Fibroblast of mammary gland (primary cell): ENCODE measurements around the gene CTNNA3.

Experiments
- DNase-seq: peaks from one replicate; pipeline ENCODE4 v3.0.0-alpha.2; 2010; ENCODE audit warnings: low read depth
- H3K4me3 ChIP-seq: 2 replicates; pipeline ENCODE4 v1.5.1; 2011; ENCODE audit warnings: low read depth, mild to moderate bottlenecking, low read length, moderate library complexity; ENCODE audit not compliant: control insufficient read depth
- TF ChIP-seq, protein P1 (sequence below): conservative IDR thresholded peaks from 2 replicates; pipeline ENCODE4 v1.5.1; 2011; ENCODE audit warnings: low read depth, low read length, inconsistent platforms; ENCODE audit not compliant: control insufficient read depth, insufficient read depth

The CTNNA3 gene

DNA sequence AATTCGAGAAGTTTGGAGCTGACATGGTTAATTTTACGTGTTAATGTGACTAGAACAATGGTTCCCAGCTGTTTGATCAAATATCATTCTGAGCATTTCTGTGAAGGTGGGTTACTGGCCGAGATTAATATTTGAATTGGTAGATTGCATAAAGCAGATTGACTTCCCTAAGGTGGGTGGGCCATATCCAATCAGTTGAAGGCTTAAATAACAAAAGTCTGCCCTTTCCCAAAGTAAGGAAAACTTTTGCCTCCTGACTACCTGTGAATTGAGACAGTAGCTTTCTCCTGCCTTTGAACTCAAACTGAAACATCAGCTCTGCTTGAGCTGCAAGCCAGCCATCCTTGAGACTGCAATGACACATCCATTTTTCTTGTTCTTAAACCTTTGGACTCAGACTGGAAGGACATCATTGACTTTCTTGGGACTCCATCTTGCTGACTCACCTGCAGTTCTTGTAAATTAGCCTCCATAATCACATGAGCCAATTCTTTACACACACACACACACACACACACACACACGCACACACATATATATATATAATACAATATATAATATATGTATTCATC, 833.2 kb downstream of the CTNNA3 start:
- DNase-seq, result no peak
- TF ChIP-seq, protein P1, sequence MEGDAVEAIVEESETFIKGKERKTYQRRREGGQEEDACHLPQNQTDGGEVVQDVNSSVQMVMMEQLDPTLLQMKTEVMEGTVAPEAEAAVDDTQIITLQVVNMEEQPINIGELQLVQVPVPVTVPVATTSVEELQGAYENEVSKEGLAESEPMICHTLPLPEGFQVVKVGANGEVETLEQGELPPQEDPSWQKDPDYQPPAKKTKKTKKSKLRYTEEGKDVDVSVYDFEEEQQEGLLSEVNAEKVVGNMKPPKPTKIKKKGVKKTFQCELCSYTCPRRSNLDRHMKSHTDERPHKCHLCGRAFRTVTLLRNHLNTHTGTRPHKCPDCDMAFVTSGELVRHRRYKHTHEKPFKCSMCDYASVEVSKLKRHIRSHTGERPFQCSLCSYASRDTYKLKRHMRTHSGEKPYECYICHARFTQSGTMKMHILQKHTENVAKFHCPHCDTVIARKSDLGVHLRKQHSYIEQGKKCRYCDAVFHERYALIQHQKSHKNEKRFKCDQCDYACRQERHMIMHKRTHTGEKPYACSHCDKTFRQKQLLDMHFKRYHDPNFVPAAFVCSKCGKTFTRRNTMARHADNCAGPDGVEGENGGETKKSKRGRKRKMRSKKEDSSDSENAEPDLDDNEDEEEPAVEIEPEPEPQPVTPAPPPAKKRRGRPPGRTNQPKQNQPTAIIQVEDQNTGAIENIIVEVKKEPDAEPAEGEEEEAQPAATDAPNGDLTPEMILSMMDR, result no peak
- H3K4me3 ChIP-seq, result no peak overlapping the region

DNA sequence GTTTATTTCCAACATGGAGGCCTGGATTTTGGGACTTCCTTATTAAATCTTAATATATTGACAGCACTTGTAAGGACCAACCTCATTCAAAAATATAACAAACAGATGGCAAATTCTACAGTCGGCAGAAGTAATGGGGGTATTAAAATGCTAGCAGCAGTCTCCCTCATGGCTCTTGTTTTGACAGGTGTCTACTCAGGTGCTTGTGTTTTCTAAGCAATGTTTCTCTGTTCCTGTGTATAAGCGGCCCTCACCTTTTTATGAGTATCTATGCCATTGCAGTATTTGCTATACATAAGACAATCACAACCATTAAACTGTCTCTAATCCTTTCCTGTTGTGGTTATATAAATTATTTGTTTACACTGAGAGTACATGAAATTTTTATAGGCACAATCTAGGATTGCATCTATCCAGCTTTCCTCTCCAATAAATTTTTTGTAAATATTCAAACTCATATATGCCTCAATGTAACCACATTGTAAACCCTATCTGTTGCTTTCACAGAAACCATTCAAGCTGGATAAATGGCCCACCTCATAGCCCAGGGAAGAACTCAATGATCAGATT, 835.5 kb downstream of the CTNNA3 start:
- no peak for DNase-seq
- H3K4me3 ChIP-seq, result no peak overlapping the region
- TF ChIP-seq, protein P1, result no peak

DNA sequence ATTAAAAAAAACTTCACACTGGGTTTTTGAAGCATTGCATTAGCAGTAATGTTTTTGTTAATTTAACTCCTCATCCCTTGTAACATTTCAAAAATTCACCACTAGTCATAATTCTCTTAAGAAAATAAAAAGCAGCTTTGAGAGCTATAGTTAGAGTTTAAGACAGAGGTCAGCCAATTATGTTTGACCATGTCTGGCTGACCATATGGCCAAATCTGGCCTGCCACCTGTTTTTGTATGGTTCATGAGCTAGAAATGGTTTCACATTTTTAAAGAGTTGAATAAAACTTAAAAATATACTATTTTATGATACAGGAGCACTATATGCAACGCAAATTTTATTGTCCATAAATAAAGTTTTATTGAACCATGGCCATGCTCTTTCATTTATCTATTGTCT, 843.2 kb downstream of the CTNNA3 start:
- TF ChIP-seq, protein P1, result no peak
- DNase-seq, result no peak
- no peak overlapping the region for H3K4me3 ChIP-seq

DNA sequence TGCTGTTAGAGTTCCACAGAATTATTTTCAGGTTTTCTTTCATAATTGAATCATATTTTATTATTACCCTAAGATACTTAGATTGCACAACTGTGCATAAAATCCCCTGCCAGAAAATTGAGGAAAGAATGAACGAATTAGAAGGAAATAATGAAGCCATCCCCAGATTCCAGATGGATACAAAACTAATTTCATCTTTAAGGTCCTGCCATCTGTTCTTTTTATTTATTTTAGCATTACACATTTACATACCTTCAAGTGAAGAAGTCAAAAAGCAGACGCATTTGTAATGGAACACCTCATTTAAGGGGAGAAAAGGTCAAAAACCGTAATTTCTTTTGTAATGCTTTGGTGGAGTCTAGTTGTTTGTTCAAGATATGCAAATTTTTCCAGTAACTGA, 847.1 kb downstream of the CTNNA3 start:
- TF ChIP-seq, protein P1, result no peak
- DNase-seq, result no peak
- no peak overlapping the region for H3K4me3 ChIP-seq

DNA sequence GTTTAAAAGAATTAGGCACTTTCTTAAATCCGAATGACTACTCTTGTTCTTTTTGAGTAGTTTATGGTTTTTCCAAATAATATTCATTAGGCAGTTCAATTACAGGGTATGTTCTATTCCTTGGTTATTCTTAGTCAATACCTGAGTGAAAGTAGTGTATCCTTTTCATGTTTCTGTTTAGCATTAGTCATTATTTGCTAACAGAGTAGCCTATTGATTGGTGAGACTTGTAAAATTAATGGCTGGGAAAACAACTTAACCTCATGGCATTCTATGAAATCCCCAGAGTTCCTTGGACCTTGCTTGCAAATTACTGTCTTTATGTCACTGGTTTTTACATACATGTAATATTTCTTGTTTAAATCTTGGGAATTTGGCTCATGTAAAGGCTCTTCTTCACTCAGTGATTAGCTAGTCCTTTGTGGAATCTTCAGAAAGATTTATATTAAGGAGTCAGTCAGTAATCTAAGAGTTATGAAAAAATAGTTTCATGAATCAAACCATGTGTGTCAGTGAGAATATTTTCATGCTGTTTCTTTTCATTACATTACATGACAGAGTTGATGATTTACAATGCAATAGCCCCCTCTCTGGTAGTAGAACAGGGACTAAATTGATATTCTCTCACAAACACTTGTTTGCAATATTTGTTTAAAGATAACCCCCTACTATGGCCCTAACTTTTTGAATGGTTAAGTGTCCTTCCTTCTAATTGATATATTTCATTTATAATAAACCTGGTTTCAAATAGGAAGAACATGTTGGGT, 851.6 kb downstream of the CTNNA3 start:
- H3K4me3 ChIP-seq, result no peak overlapping the region
- no peak for DNase-seq
- TF ChIP-seq, protein P1, result no peak

DNA sequence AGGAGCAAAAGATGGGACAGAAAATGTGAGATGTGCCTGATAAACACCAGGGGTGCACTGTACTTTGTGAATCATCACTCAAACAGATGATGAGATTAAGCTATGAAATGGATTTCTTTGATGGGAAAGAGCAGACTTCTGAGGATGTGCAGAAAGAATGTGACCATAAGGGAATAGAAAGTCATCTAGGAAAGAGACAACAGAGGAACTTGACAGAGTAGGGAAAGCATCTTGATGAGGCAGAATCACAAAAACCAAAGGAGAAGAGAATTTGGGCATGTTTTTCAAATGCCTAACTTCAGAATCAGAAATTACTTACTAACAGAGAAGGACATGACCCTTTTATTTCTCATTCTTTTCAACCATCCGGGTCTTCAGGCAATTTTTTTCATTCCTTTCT, 852.6 kb downstream of the CTNNA3 start:
- TF ChIP-seq, protein P1, result no peak
- H3K4me3 ChIP-seq, result no peak overlapping the region
- DNase-seq, result no peak
